Iris pigment epithelial cell (primary cell): ENCODE data around the gene ACOT12.
"Not testable (repeated sequence)": the region's sequence is repeated elsewhere in the genome, so short reads cannot be mapped to it uniquely, and the experiment has no call there.

Experiments
- DNase-seq: peaks from one replicate; pipeline ENCODE4 v3.0.0-alpha.2; 2011; ENCODE audit warnings: low read depth

Gene ACOT12

DNA sequence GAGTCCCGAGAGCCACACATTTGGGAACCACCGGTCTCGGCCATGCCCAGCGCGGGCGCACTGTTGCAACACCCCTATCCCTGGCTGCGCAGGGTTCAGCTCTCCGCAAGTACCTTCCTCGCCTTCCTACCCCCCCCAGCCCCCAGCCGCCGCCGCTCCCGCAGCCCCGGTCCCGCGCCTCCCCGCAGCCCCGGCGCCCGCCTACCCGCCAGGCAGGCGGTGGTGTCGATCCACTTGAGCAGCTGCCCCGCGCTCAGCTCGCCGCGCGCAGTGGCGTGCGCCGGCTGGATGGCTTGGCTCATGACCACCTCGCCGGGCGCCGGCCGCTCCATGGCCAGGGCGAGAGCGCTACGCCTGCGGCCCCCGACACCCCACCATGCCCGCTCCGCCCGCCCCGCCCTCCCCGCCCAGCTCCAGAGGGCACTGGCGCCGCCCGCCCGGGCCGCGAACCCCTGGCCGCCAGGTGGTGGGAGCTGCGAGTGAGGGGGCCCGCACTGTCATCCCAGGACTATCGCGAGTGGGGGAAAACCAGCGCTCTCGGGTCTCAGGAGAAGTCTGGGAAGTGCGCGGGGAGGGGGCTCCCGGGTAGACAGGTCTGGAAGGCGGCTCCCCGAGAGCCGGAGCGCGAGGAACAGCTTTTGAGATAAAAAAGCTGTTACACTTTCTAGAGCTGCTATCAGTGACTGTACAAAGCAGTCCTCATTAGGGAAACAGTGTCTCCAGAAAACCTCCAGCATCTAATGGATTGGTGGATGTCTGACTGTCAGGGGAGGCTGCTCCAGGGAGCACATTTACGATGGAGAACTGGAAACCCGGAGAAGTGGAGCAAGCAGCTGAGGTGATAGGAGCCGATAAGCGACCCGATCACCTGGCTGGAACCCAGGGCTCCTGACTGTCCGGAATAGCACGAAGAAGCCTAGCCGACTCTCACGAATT is at the start of gene ACOT12:
ACOT12 (minus strand) TSS at position 352 of the 936 bp plus-strand sequence; CDS start at position 332, 20 bp downstream.
- peak; percentile 22 for DNase-seq

DNA sequence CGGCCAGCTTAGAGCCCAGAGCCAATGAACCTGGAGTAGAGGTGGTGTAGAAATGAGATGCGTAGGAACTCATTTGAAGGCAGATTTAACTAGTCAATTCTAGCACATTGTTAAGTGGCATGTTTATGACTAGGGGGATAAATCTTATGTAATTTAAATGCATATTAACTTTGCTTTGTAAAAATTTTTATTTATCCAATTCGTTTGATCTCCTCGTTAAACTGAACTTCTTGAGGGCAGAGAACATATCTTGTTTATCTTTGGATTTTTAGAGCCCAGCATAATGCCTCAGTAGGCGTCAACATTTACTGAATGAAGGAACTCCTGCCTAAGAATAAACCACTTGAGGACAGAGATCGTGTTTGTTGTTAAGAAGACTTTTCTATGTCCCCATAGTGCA is 41.1 kb upstream of the ACOT12 start:
- DNase-seq: no peak

GRCh38 chr5:81429985-81430384 is 36.1 kb upstream of the ACOT12 start:
- DNase-seq: no peak

DNA sequence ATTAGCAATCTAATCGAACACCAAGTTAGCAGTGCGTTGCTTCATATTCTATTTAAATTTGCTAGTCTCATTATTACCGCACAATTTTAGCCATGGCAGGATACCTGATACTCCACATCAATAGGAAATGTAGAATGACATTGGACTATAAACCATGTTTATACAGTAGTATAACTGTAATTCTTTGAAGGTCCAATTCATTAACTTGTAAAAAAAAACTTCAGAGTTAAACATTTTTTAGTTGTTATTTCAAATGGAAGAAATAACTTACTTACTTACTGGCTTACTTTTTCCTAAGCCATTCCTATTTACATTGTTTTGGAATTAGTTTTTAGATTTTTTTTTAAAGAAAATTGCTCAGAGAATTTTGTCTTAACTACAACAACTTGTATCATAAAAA is 35.4 kb upstream of the ACOT12 start:
- no peak for DNase-seq

GRCh38 chr5:81428861-81429260 is 34.9 kb upstream of the ACOT12 start:
- peak; percentile 27 for DNase-seq

GRCh38 chr5:81428446-81428845 is 34.5 kb upstream of the ACOT12 start:
- DNase-seq: peak; percentile 55

DNA sequence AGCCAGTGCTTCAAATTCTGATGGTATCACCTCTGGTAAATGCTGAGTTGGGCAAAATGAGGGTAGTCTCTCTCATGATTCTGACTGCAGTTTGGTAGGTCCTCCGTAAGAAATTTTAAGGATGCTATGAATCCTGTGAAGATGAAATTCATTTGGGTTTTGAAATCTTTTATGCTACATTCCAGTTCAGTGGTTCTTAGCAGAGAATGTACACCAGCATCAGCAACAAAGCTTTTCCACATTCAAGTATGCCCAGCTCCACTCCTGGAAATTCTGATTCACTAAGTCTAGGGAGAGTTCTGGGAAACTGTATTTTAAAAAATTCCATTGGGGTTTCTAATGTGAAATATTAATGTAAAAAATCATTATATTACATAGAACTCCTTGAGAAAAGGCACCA is 33.6 kb upstream of the ACOT12 start:
- DNase-seq: peak; percentile 8

- peak; percentile 4 for DNase-seq
These were observed 32.6 kb upstream of the ACOT12 start for GRCh38 chr5:81426359-81427030.

DNA sequence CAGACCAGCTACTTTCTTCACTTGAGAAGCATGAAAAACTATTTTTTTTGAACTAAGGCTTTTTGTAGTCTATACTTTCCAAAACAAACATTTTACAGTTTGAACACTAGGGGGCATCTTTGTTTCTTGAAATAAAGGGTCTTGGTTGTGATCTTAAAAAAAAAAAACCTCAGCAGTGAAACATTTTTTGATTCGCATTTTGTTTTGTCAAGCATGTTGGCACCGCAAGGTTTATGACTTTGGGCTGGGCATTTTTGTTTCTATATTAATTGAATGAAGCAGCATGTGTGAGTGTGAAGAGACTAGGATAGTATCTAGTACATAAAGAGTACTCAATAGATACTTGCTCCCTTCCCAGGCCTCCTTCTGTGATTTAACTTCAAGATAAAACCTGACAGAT is 31.6 kb upstream of the ACOT12 start:
- DNase-seq: peak; percentile 53

GRCh38 chr5:81424728-81425127 is 30.8 kb upstream of the ACOT12 start:
- peak; percentile 79 for DNase-seq

- DNase-seq: peak; percentile 96
These were observed 28.7 kb upstream of the ACOT12 start for GRCh38 chr5:81422671-81423070.

DNA sequence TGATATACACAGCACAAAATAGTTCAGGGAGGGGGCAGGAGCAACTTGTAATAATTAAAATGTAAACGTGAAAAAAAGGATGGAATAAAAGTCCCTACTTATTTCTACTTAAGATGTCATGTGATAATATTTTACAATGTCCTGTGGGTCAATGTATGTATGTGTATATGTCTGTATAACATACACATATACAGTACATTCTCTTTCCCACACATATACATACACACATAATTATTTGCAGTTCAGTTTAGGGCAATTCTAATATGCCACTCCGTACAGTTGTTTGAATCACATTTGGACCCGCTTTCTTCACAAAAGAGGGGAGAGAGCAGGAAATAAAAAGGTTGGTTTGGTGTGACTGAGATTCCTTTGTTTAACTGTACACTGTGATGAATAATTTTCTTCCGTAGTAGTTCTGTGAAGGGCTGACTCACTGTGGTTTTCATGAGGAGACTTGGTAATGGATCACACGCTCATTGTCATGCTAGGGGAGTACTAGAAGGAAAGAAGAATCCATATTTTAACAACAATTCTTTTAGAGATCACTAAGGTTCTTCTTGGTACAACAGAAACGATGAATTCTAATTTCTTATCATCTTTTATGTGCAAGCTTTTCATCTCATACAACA is 26.2 kb upstream of the ACOT12 start:
- DNase-seq: peak; percentile 96

DNA sequence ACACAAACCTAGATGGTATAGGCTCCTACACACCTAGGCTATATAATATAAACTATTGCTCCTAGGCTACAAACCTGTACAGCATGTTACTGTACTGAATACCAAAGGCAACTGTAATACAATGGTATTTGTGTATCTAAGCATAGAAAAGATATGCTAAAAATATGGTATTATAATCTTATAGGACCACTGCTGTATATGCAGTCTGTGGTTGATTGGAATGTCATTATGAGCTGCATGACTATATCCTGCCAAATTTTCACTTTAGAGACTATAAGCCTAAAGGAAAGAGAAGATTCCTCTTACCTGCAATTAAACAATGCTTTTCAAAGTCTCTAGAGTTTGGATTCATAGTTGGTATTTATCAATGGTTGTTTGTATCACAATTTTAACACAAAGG is 24.7 kb upstream of the ACOT12 start:
- peak; percentile 22 for DNase-seq

GRCh38 chr5:81417052-81417451 is 23.1 kb upstream of the ACOT12 start:
- DNase-seq: peak; percentile 44

DNA sequence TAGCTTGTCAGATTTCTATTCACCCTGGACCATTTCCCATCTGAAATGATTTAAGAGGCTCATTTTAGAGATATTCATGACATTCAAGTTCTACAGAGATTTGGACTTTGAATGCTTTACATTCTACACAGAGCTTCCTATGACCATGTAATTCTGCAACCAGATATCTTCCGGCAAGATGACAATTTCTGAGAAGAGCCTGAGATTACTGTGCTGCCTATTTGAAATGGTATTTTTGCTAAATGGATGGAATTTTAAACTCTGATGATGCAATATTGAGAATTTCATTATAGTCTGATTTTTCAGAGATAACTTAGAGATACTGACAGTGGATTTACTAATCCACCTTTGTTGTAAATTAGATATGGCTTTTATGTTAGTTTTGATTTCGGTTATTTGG is 16.0 kb upstream of the ACOT12 start:
- peak; percentile 74 for DNase-seq

GRCh38 chr5:81409361-81409760 is 15.4 kb upstream of the ACOT12 start:
- DNase-seq: no peak

DNA sequence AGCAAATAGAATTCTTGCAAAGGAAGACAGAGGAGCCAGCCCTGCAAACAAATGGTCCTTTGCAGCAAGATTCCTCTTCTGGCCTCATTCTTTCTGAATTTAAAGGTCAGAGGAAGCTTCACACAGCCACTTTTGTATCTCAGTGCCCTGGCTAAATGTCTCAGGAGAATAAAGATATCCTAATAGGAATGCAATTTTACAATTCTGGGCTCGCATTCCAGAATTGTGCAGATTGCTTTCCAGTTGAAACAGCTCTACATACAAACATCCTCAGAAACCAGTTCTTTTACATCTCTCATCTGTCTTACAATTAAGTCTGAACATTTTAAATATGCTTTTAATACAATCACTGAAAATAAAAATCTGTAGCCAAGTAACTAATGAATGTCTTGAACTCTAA is 14.6 kb upstream of the ACOT12 start:
- DNase-seq: no peak

DNA sequence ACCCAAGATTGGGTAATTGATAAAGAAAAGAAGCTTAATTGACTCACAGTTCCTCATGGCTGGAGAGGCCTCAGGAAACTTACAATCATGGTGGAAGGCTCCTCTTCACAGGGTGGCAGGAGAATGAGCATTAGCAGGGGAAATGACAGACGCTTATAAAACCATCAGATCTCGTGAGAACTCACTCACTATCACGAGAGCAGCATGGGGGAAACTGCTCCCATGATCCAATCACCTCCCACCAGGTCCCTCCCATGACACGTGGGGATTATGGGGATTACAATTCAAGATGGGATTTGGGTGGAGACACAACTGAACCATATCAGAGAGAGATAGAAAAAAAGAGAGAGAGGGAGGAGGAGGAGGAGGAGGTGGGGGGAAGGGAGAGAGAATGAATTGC is 13.9 kb upstream of the ACOT12 start:
- DNase-seq: not testable (repeated sequence)

DNA sequence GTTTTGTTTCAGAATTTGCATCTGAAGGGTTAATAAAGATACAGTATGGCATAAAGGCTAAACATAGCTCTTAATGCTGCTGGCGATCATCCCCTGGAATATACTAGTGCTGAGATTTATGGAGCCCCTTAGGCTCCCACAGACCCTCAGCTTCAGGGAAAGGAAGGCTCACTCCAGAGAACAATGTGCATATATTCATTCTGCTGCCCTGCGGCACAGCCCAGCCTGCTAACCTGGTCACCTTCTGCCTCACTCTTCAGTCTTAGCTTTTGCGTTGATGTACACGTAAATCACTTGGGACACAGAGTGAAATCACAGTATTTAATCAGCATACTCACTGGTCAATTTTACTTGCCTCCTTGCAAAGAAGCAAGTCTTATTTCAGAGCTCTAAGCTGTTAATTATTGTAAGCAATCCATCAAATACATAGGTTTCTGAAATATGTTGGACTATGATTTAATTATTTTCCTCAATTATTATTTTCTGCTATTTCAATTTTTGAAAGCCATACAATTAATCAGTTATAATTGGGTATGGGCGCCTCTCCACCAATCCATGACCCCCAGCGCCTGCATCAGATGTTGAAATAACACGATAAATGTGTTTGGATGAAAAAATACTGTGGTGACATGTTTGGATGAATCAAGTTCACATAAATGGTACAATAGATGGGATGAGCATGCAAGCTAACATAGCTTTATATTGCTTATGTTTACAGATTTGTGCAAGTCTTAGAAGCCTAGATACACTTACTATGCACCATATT is 11.4 kb upstream of the ACOT12 start:
- DNase-seq: no peak

DNA sequence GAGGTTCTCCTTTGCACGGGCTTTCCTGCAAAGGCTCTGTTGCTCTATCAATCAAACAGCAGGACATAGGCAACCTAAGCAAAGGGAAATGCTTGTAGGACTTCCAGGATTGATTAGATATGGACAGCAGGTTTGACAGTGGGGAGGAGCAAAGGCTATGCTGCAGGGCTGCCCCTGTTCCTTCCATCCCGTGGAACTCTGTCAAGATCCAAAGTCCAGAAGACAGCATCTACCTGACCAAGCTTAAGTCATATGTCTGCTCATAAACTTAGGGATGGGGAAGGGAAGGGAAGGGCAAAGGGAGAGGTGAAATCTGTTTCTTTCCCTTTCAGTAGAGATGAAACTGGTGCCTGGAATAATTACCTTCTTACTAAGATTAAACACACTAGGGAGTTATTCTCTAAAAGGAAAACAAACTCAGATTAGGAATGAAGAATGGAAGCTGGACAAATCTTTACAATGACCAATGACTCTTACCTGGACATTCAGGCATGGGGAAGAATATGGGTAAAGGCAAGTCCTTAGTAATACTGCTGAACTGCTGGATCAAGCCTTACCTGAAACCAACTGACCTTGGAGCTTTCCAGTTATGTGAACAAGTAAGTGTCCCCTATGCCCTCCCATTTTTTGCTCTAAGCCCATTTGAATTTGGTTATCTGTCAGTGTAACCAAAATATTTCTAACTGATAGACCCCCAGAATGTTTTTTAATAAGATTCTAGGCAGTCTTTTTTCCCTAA is 8.4 kb upstream of the ACOT12 start:
- DNase-seq: no peak

- DNase-seq: no peak
These were observed 7.3 kb upstream of the ACOT12 start for GRCh38 chr5:81401266-81401665.
